ENCODE data around the gene SLC26A1.

DNA sequence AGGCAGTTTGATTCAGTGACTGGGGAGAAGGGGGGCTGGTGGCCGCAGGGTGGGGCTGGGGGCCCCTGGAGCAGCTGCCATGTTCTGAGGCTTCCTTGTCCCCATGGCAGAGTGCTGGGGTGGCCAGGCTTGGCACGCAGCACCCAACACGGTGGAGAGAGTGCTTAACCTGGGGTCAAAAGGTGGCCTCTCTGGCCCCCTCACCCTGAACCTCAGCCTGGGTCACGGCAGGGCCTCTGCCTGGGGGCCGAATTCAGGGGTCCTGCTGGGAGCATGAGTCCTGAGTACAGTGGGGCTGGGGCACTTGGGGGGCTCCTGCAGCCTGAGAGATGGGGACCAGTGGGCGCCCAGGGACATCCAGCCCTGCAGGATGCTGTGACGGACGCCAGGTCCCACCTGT, 38.1 kb upstream of the SLC26A1 start:
- TF ChIP-seq, protein P1, sequence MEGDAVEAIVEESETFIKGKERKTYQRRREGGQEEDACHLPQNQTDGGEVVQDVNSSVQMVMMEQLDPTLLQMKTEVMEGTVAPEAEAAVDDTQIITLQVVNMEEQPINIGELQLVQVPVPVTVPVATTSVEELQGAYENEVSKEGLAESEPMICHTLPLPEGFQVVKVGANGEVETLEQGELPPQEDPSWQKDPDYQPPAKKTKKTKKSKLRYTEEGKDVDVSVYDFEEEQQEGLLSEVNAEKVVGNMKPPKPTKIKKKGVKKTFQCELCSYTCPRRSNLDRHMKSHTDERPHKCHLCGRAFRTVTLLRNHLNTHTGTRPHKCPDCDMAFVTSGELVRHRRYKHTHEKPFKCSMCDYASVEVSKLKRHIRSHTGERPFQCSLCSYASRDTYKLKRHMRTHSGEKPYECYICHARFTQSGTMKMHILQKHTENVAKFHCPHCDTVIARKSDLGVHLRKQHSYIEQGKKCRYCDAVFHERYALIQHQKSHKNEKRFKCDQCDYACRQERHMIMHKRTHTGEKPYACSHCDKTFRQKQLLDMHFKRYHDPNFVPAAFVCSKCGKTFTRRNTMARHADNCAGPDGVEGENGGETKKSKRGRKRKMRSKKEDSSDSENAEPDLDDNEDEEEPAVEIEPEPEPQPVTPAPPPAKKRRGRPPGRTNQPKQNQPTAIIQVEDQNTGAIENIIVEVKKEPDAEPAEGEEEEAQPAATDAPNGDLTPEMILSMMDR (IDR thresholded peaks at IDR 0.05): no peak
- no peak for TF ChIP-seq POLR2A (IDR thresholded peaks at IDR 0.05)
- TF ChIP-seq POLR2AphosphoS5 (IDR thresholded peaks at IDR 0.05): no peak
